Activated CD4-positive, alpha-beta T cell treated with anti-CD3 and anti-CD28 coated beads, Interleukin-2, amount 50 U/mL, for 48 hours (primary cell): Measurements from ENCODE around the gene P3H4.

Source experiments
- DNase-seq, 2 experiments: peaks; one replicate each; pipeline ENCODE4 v3.0.0-alpha.2; 2020

The P3H4 gene

DNA sequence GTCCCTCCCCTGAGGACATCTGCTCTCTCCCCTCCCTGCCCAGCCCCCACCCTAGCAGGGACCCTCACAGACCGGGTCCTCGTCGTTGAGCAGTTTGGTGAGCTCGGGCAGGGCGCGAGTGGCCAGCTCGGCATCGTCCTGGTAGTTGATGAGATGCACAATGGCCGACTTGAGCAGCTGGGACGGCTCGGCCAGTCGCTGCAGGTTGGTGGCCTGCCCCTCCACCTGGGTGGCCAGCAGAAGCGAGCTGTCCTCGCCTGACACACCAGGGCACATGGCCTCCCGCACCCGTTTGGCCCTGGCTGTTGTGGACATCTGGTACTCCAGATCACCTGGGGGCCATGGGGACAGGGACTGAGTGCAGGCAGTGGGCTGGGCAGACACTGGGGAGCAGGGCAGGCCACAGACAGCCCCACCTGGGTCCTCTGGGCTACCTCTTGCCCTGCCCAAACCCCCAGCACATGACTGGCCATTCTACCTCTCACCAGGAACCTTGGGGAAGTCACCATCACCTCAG lies 42.3 kb downstream of the P3H4 start:
- DNase-seq: no peak

DNA sequence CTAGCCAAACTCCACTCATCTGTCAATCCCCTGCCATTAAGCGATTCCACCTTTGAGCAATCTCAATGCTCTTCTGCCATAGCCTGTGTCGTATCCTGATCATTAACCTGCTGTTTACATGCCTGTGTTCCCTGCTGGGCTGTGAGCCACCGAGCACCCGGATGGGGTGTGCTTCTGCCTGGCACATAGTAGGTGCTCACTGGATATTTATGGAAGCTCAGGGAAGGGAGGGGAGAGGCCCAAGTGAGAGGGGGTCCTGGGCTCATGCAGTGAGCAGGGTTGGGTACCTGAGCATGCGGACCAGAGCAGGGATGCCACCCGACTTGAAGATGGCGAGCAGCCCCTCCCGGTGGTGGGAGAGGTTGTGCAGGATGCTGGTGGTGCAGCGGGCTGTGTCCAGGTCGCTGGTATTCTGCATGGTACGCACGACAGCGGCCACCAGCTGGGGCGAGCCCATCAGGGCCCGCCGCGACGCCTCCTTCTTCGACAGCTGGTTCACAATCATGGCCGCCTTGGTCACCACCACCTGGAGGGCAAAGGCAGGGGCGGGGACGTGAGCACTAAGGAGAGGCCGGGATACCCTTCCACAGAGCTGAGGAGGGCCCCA lies 43.0 kb downstream of the P3H4 start:
- no peak for DNase-seq

DNA sequence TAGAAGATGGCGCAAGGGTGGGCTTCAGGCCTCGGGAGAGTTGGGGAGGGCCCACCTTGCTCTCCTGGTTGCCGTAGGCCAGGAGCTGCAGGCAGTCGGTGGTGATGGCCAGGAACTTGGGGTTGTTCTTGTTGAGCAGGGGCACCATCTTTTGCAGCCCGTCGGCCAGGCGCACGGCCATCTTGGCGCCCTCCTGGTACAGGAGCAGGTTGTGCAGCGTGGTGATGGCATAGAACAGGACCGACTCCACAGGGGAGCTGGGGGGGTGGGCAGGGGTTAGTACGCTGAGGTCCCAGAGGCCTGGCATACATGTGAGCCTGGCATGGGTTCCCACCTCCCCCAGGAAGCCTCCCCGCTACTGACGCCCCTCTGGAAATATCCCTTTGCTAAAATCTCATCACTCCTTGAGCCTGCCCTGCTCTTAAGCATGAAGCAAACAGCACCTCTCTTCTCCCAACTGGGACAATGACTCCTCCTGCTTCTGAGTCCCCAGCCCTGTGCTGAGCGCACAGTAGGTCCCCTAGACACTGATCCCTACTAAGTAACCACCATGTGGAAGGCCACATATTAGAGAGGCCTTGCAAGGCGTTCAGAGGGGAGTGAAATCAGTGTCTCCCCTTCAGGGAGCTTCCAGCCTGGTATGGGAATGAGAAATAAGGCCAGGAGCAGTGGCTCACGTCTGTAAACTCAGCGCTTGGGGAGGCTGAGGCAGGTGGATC lies 44.3 kb downstream of the P3H4 start:
- DNase-seq: no peak

DNA sequence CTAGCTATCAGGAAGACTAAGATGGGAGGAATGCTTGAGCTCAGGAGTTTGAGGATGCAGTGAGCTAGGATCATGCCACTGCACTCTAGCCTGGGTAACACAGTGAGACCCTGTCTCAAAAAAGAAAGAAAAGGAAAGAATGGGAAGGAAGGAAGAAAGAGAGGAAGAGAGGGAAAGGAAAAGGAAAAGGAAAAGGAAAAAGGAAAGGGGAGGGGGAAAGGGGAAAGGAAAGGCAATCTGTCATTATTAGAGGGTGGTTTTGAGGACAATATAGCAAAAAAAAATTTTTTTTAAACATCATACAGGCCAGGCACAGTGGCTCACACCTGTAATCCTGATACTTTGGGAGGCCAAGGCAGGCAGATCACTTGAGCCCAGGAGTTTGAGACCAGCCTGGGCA lies 45.6 kb downstream of the P3H4 start:
- DNase-seq: no peak

DNA sequence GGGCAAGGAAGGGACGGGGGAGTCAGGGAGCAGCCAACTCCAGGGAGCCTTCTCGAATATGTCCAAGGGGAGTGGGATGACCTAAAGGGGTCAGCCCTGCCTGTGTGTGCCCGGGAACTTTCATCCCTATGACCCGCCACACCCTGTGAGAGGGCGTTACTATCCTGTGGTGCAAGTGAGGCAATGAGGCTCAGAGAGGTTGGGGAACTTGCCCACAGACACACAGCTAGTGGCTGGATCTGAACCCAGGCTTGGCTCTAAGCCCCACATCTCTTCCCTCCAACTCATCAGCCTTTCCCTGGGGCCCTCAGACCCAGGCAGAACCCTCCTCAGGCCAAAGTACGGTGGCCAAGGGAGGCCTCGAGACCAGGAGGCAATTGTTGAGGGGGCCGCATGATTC lies 48.4 kb downstream of the P3H4 start:
- no peak for DNase-seq

DNA sequence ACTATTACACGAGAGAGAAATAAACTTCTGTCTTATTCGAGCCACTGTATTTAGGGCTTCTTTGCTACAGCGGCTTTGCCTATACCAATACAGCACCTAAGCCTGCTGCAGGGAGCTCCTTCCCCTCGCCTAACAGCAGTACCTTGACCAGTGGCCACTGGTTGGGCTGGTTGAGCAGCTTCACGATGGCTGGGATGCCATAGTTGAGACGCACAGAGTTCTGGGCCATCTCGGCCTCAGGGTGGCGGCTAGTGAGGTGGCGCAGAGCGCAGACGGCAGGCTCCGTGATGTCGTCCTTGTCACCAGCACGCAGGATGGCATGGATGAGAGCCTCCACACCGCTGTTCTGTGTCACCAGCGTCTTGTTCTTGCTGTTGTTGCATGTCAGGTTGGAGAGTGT lies 48.9 kb downstream of the P3H4 start:
- DNase-seq: no peak

DNA sequence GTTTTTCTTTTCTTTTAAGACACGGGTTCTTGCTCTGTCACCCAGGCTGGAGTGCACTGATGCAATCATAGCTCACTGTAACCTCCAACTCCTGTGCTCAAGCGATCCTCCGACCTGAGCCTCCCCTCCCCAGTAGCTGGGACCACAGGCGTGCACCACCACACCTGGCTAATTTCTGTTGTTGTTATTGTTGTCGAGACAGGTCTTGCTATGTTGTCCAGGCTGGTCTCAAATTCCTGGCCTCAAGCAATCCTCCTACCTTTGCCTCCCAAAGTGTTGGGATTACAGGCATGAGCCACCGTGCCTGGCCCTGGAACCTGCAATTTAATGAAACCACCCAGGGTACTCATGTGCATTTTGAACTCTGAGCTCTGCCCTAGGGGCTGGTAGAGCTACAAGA lies 49.4 kb downstream of the P3H4 start:
- no peak for DNase-seq

DNA sequence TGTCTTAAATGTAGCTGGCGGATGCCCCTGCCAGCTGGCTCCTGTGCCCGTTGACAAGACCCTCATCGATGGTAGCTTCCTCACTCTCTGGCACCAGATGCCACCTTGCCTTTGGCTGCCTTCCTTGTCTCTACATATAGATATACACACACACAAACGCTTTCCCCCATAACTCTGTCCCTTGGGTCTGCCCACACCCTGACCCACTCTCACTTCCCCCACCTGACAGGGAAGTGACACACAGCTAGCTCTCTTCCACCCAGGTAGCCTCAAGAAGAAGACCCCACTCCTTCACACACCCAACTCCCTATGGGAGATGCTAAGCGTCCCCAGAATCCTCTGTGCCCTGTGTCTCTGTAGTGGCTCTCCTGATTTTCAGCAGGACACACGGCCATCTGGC lies 50.9 kb downstream of the P3H4 start:
- no peak for DNase-seq

DNA sequence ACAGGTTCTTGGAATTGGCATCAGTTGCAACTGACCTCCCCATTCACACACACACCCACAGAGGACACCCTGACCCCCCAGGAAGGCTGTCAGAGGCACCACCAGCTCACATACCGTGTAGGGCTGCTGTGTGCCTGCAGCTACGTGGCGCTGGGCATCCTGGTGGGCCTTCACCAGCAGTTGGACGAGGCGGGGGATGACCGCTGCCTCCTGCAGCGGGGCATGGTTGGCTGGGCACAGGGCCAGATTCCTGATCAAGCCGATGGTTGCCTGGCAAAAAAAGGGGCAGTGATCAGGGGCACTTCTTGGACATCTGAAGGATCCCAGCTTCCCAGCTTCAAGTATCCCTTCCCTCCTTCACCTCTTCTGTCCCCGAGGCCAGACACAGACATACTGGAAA lies 53.1 kb downstream of the P3H4 start:
- DNase-seq: no peak

DNA sequence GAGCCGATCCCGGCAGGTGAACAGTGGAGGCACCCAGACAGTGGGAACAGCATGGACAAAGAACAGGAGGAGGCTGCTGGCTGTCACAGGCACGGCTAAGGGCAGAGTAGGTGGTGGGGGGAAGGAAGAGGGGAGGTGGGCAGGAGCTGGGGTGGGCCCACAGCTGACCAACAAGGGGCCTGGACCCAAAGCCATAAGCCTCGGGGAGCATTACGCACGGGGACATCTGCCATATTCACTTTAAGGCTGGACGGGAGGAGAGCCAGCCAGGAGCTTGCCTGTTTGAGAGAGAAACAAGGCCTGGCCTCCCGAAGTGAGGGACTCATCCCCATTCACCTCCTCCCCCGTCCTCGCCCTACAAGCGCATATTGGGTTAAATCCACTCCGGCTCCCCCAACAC lies 57.7 kb downstream of the P3H4 start:
- no peak for DNase-seq
